Activated B cell treated with CpG ODN at 0.5 μM for 24 hours (primary cell): ENCODE measurements around the gene ZNF687. TPM values are rescaled to one million over a fixed set of nuclear protein-coding genes. Genes with fewer than 3 reads are reported as not detected.
"Not testable (repeated sequence)": the region's sequence is repeated elsewhere in the genome, so short reads cannot be mapped to it uniquely, and the experiment has no call there.

Source experiments
- ATAC-seq: fragments of 200-7000 bp; cut with Tn5 transposase; one replicate; pipeline ENCODE4 v1.10.0; 2021; ENCODE audit warnings: low read depth, mild to moderate bottlenecking, moderate library complexity
- CTCF ChIA-PET: fragments of 350-600 bp; sonication (Branson Sonifier 250); formaldehyde crosslinking; loops from one replicate; lab custom pipeline; 2021; ENCODE audit warnings: antibody characterized with exemption; lab: Charles Lee
- POLR2A ChIA-PET: fragments of 350-600 bp; sonication (Branson Sonifier 250); formaldehyde crosslinking; loops from one replicate; lab custom pipeline; 2021; ENCODE audit warnings: antibody characterized with exemption; lab: Charles Lee
- DNase-seq: peaks from one replicate; pipeline ENCODE4 v3.0.0; 2022
- H3K27ac Mint-ChIP-seq: one replicate; pipeline ENCODE4 v1.8.0; 2020; ENCODE audit warnings: mixed read lengths
- H3K27me3 Mint-ChIP-seq: one replicate; pipeline ENCODE4 v1.8.0; 2021; ENCODE audit warnings: mixed read lengths
- H3K36me3 Mint-ChIP-seq: one replicate; pipeline ENCODE4 v1.8.0; 2021; ENCODE audit warnings: low read depth, mixed read lengths
- H3K4me1 Mint-ChIP-seq: one replicate; pipeline ENCODE4 v1.8.0; 2021; ENCODE audit warnings: mixed read lengths
- H3K4me3 Mint-ChIP-seq: one replicate; pipeline ENCODE4 v1.8.0; 2020; ENCODE audit warnings: mild to moderate bottlenecking, mixed read lengths
- H3K9me3 Mint-ChIP-seq: one replicate; pipeline ENCODE4 v1.8.0; 2020; ENCODE audit warnings: mixed read lengths
- CTCF ChIP-seq: fragments of 200-600 bp; IDR thresholded peaks from one replicate; pipeline ENCODE4 v1.8.0; 2022; ENCODE audit warnings: antibody characterized with exemption, mild to moderate bottlenecking
- intact Hi-C: fragments of 100-400 bp; cut with micrococcal nuclease; formaldehyde crosslinking; loops from one replicate; pipeline ENCODE4 v1.15.1; 2024
- total RNA-seq: library from RNA; stranded (reverse); gene quantifications from 2 replicates; pipeline ENCODE4 v1.2.3, GENCODE V29; 2022

The ZNF687 gene
- total RNA-seq, 1 donor from 2014 or later: 40.3 TPM

- POLR2A ChIA-PET: interaction anchor here (1.1 to 2.8 kb wide), 2 partner anchors 12 to 15 kb away, joined by 4 to 14 read pairs; partner anchors contain the start of gene PSMD4
Measured at GRCh38 chr1:151266315-151266714, 15.8 kb upstream of the ZNF687 start.

GRCh38 chr1:151266821-151267220, 15.3 kb upstream of the ZNF687 start:
- Mint-ChIP-seq H3K27me3 (no peaks in the 10 kb centered on the region), H3K9me3 (no peaks in the 10 kb centered on the region), H3K4me3 (no peak overlapping the region), H3K36me3 (peaks cover 71% of the 10 kb centered on the region), H3K27ac (no peak overlapping the region), H3K4me1 (peaks cover 18% of the 10 kb centered on the region)
- POLR2A ChIA-PET: interaction anchor here (1.1 kb wide), 1 partner anchor 15 kb away, joined by 4 read pairs; no protein-coding TSS in a partner anchor
- CTCF ChIA-PET: no interaction called here
- DNase-seq (no peak), ATAC-seq (no peak)
- intact Hi-C loops: no loop called here
- TF ChIP-seq CTCF: no peak

More at GRCh38 chr1:151266315-151266714, 15.8 kb upstream of the ZNF687 start:
- intact Hi-C loops: no loop called here
- Mint-ChIP-seq H3K9me3 (no peaks in the 10 kb centered on the region), H3K4me3 (no peak overlapping the region), H3K36me3 (peaks cover 68% of the 10 kb centered on the region), H3K27me3 (no peaks in the 10 kb centered on the region), H3K4me1 (peaks cover 18% of the 10 kb centered on the region), H3K27ac (no peak overlapping the region)
- CTCF ChIA-PET: no interaction called here
- no peak for TF ChIP-seq CTCF
- no peak for ATAC-seq
- no peak for DNase-seq

GRCh38 chr1:151267760-151268159, 14.3 kb upstream of the ZNF687 start:
- H3K27ac Mint-ChIP-seq: peak overlapping the region; percentile 44

GRCh38 chr1:151273924-151274466, 8.1 kb upstream of the ZNF687 start:
- CTCF ChIA-PET: interaction anchor here (0.5 kb wide), 1 partner anchor 252 kb away, joined by 3 read pairs; no protein-coding TSS in a partner anchor
- peaks cover 30% of the 10 kb centered on the region for H3K36me3 Mint-ChIP-seq
- no peak overlapping the region for H3K4me3 Mint-ChIP-seq
- peaks cover 32% of the 10 kb centered on the region for H3K4me1 Mint-ChIP-seq
- no peak for TF ChIP-seq CTCF
- intact Hi-C loops: no loop called here
- DNase-seq (no peak), ATAC-seq (no peak)
- no peaks in the 10 kb centered on the region for H3K9me3 Mint-ChIP-seq
- POLR2A ChIA-PET: interaction anchor here (1.1 to 1.4 kb wide), 2 partner anchors 8 to 20 kb away, joined by 4 to 5 read pairs; partner anchors contain the start of genes PSMD4 and ZNF687
- H3K27ac Mint-ChIP-seq: no peak overlapping the region
- no peaks in the 10 kb centered on the region for H3K27me3 Mint-ChIP-seq

More at GRCh38 chr1:151267760-151268159, 14.3 kb upstream of the ZNF687 start:
- Mint-ChIP-seq H3K9me3 (no peaks in the 10 kb centered on the region), H3K4me1 (peaks cover 17% of the 10 kb centered on the region), H3K27me3 (no peaks in the 10 kb centered on the region), H3K36me3 (peaks cover 68% of the 10 kb centered on the region), H3K4me3 (no peak overlapping the region)
- intact Hi-C loops: no loop called here
- no peak for DNase-seq
- ChIA-PET POLR2A (interaction anchor here (1.0 kb wide), 1 partner anchor 14 kb away, joined by 3 read pairs; no protein-coding TSS in a partner anchor), CTCF (no interaction called here)
- no peak for ATAC-seq
- TF ChIP-seq CTCF: no peak

GRCh38 chr1:151275341-151275740, 6.8 kb upstream of the ZNF687 start:
- intact Hi-C loops, H3K27ac Mint-ChIP-seq, ATAC-seq, CTCF ChIA-PET, H3K4me3 Mint-ChIP-seq, H3K9me3 Mint-ChIP-seq, DNase-seq, H3K27me3 Mint-ChIP-seq: not testable (repeated sequence)
- POLR2A ChIA-PET: interaction anchor here (0.6 to 1.1 kb wide), 4 partner anchors 21 to 1391 kb away, joined by 3 to 4 read pairs (median 4); partner anchors contain the start of genes PSMD4 and RFX5
- Mint-ChIP-seq H3K4me1 (peaks cover 40% of the 10 kb centered on the region), H3K36me3 (peaks cover 21% of the 10 kb centered on the region)
